HepG2 (cell line): ENCODE data around the gene SMIM43. TPM values are rescaled to one million over a fixed set of nuclear protein-coding genes. Genes with fewer than 3 reads are reported as not detected.

Experiments used
- ASH2L ChIP-seq: fragments of 300-600, 200-600 bp; sonication (generic); IDR thresholded peaks from 2 replicates; pipeline ENCODE4 v1.7.0; 2017; ENCODE audit warnings: low read depth, mild to moderate bottlenecking, moderate library complexity, mixed read lengths, low read length; ENCODE audit not compliant: insufficient read length
- GMEB1 ChIP-seq: sonication (generic); formaldehyde crosslinking; IDR thresholded peaks from 2 replicates; pipeline ENCODE4 v1.5.1; 2020; ENCODE audit warnings: missing genetic modification reagents, mild to moderate bottlenecking, borderline replicate concordance
- HNRNPL ChIP-seq: fragments of 200-400 bp; formaldehyde crosslinking; IDR thresholded peaks from 2 replicates; pipeline ENCODE4 v1.6.1; 2017; ENCODE audit warnings: mild to moderate bottlenecking, low read depth, low read length
- LRRFIP1 ChIP-seq: sonication (generic); formaldehyde crosslinking; conservative IDR thresholded peaks from 2 replicates; pipeline ENCODE4 v1.4.0; 2020; ENCODE audit warnings: missing genetic modification reagents
- MIER2 ChIP-seq: IDR thresholded peaks from 2 replicates; pipeline ENCODE4 v1.6.1; 2016; ENCODE audit warnings: missing biosample characterization, missing genetic modification reagents
- MTERF4 ChIP-seq: sonication (generic); formaldehyde crosslinking; IDR thresholded peaks from 2 replicates; pipeline ENCODE4 v1.8.0; 2023; ENCODE audit warnings: mild to moderate bottlenecking, missing genetic modification reagents
- NFYC ChIP-seq: IDR thresholded peaks from 2 replicates; pipeline ENCODE4 v1.6.1; 2016; ENCODE audit warnings: missing genetic modification reagents, missing compliant biosample characterization
- NR0B2 ChIP-seq: sonication (generic); formaldehyde crosslinking; IDR thresholded peaks from 2 replicates; pipeline ENCODE4 v1.4.0; 2020; ENCODE audit warnings: mild to moderate bottlenecking, missing genetic modification reagents
- NR2C2 ChIP-seq: sonication (generic); formaldehyde crosslinking; IDR thresholded peaks from 2 replicates; pipeline ENCODE4 v1.4.0; 2020; ENCODE audit warnings: missing genetic modification reagents, mild to moderate bottlenecking, moderate library complexity, borderline replicate concordance
- SAP130 ChIP-seq: IDR thresholded peaks from 2 replicates; pipeline ENCODE4 v1.6.1; 2016; ENCODE audit warnings: low read depth
- SIX4 ChIP-seq: sonication (generic); formaldehyde crosslinking; IDR thresholded peaks from 2 replicates; pipeline ENCODE4 v1.4.0; 2020; ENCODE audit warnings: missing genetic modification reagents
- SNAI1 ChIP-seq: sonication (generic); formaldehyde crosslinking; IDR thresholded peaks from 2 replicates; pipeline ENCODE4 v1.5.0; 2020; ENCODE audit warnings: mild to moderate bottlenecking, missing genetic modification reagents, borderline replicate concordance
- STAT6 ChIP-seq: sonication (generic); formaldehyde crosslinking; IDR thresholded peaks from 2 replicates; pipeline ENCODE4 v1.4.0; 2020; ENCODE audit warnings: missing genetic modification reagents, mild to moderate bottlenecking, borderline replicate concordance
- TAF15 ChIP-seq: fragments of 200-400 bp; formaldehyde crosslinking; IDR thresholded peaks from one replicate; pipeline ENCODE4 v1.6.1; 2018; ENCODE audit warnings: mild to moderate bottlenecking, low read depth, low read length; ENCODE audit not compliant: poor library complexity, severe bottlenecking
- ZBTB38 ChIP-seq: sonication (generic); formaldehyde crosslinking; IDR thresholded peaks from 2 replicates; pipeline ENCODE4 v1.5.1; 2020; ENCODE audit warnings: mild to moderate bottlenecking, missing genetic modification reagents
- ZNF274 ChIP-seq: sonication (generic); formaldehyde crosslinking; IDR thresholded peaks from 2 replicates; pipeline ENCODE4 v1.5.1; 2020; ENCODE audit warnings: mild to moderate bottlenecking, missing genetic modification reagents
- ZNF292 ChIP-seq: sonication (generic); formaldehyde crosslinking; IDR thresholded peaks from 2 replicates; pipeline ENCODE4 v1.8.1; 2022; ENCODE audit warnings: mild to moderate bottlenecking, low read depth, missing genetic modification reagents, borderline replicate concordance
- ZNF607 ChIP-seq: sonication (generic); formaldehyde crosslinking; IDR thresholded peaks from 2 replicates; pipeline ENCODE4 v1.5.1; 2020; ENCODE audit warnings: missing genetic modification reagents, mild to moderate bottlenecking, borderline replicate concordance
- polyA plus RNA-seq, 8 experiments: library from polyadenylated mRNA; depleted of rRNA in 3 of 8; stranded (reverse) in 7 of 8; unstranded in 1 of 8; fragments of >200 nt; fragmentation: Illumina TruSeq in 4 of 8; extraction: Trizol in 4 of 8; gene quantifications; 2 replicates each; pipeline versions ENCODE4 v1.2.1 to v1.2.3, GENCODE V29; 2011 to 2016; ENCODE audit warnings: low read depth in 4 of 8, missing spikeins in 1 of 8, mixed read lengths in 1 of 8; ENCODE audit not compliant: insufficient read depth in 1 of 8
- total RNA-seq, 5 experiments: library from RNA; depleted of rRNA; stranded (reverse); fragments of >200 nt; fragmentation: Illumina TruSeq; extraction: Trizol; gene quantifications; 2 replicates each; pipeline ENCODE4 v1.2.3, GENCODE V29; 2016; ENCODE audit warnings: low read depth in 1 of 5

SMIM43 gene
- total and polyA plus RNA-seq, 2 of the 13 experiments (the other 11 are each of a cell fraction or from before 2014, with no cell fraction given), result not detected

- TF ChIP-seq TAF15 (no peak), SAP130 (CRISPR knock-in tag) (peak; percentile 97), HNRNPL (peak; percentile 22; the same call in 1 of the 2 replicates), NR2C2 (CRISPR knock-in tag) (peak; percentile 61; the same call in 1 of the 2 replicates), ZNF274 (CRISPR knock-in tag) (peak; percentile 77; the same call in 1 of the 2 replicates), SNAI1 (CRISPR knock-in tag) (no peak), NFYC (peak; percentile 39; the same call in 1 of the 2 replicates), STAT6 (peak; percentile 76; the same call in 1 of the 2 replicates), NR0B2 (CRISPR knock-in tag) (no peak), ZNF292 (peak; percentile 65; the same call in 1 of the 2 replicates), ZBTB38 (peak; percentile 77; the same call in 1 of the 2 replicates), SIX4 (CRISPR knock-in tag) (peak; percentile 72), MIER2 (CRISPR knock-in tag) (no peak), ASH2L (peak; percentile 99), LRRFIP1 (CRISPR knock-in tag) (no peak), GMEB1 (CRISPR knock-in tag) (peak; percentile 86), ZNF607 (CRISPR knock-in tag) (no peak; the same call in 1 of the 2 replicates), MTERF4 (CRISPR knock-in tag) (no peak)
Observed at GRCh38 chr4:121800961-121801714, 36.2 kb upstream of the SMIM43 start, which contains the start of gene EXOSC9 (continued).
